GM19452 (cell line): ENCODE data around the gene SLC7A10.
"Not testable (repeated sequence)": the region's sequence is repeated elsewhere in the genome, so short reads cannot be mapped to it uniquely, and the experiment has no call there.

Experiments used
- ATAC-seq: cut with Tn5 transposase; IDR thresholded peaks from one replicate; pipeline ENCODE4 v1.9.1; 2021; ENCODE audit not compliant: unreplicated experiment

Gene SLC7A10

GRCh38 chr19:33187183-33187540 lies 38.5 kb downstream of the SLC7A10 start:
- ATAC-seq, result no peak

DNA sequence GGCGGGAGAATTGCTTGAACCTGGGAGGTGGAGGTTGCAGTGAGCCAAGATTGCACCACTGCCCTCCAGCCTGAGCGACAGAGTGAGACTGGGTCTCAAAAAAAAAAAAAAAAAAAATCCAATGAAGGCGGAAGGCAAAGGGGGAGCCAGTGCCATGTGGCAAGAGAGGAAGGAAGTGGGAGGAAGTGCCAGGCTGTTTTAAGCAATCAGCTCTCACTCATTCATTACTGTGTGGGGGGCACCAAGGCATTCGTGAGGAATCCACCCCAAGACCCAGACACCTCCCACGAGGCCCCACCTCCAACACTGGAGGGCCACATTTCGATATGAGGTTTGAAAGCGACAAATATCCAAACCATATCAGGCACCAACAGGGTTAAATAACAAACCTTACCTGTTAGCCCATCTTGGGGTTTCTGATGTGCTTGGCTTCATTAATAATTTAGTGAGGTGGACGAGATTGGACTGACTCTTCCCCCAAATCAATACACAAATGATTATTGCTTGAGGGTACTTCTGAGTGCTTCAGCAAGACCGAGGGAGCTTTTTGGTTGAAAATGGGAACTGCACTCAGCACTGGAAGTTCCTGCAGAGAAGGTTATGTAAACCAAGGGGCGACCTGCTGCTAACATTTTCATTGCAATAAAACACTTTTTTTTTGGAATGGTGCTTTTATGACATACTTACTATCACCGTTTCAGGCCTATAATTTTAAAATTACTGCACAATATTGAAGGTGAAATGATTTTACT lies 39.0 kb downstream of the SLC7A10 start:
- ATAC-seq, result no peak

DNA sequence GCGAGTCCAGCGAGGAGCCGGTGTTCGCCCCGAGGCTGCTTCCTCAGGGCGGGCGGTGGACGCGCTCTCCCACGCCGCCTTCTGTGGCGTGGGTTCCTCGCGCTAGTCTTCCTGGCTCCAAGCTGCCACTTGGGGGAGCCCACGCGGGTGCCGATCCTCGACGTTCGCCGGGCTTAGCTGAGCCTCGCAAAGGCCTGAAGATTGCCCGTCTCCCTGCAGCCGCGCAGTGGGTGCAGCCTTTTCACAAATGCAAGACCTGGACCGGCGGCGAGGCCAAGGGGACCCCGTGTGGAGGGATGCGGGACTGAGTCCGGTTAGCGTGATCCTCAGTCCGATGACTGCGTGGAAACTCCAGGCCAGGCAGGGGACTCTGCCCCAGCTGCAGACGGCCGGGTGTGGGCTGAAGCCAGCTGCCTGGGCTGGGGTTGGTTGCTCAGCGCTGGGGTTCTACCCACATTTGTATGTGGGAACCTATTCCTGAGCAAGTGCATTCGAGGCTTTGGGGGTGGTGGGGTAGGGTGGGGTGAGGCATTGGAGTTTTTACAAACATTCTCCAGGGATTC lies 48.2 kb downstream of the SLC7A10 start:
- ATAC-seq, result peak; percentile 21

GRCh38 chr19:33176670-33177416 lies 48.8 kb downstream of the SLC7A10 start:
- ATAC-seq, result peak; percentile 74

DNA sequence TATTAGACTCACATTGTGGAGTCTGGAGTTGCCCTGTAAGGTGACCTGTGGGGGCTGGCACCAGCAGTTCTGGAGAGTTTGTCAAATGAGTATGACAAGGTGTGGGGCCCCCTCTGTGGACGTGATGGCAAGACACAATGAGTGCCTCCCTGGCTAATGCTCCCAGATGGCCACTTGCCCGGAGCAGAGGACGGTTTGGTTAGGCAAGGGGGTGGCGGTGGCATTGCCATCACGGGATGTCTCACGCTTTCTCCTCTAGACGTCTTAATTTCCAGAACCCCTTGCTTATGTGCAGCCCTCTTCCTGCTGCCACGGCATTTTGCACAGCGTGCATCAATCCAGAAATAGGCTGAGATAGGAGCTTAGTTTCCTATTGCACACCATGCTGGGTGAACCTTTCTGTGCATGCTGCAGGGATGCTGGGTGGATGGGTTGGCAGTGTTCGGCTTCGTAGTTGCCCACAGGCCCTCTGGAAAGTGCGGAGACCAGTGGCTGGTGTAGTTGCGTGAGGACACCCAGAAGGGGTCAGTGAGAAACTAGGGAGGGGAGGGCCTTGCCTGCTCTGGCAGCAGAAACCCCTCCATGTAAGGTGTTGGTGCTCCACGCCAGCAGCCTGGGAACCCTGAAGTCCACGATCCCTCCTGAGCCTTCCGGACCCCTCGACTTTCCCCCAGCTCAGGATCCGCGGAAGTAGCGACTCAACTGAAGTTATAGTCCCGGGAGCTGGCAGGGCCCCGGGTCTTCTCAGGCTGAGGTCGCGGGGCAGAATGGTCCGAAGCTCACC lies 49.6 kb downstream of the SLC7A10 start:
- ATAC-seq, result no peak

DNA sequence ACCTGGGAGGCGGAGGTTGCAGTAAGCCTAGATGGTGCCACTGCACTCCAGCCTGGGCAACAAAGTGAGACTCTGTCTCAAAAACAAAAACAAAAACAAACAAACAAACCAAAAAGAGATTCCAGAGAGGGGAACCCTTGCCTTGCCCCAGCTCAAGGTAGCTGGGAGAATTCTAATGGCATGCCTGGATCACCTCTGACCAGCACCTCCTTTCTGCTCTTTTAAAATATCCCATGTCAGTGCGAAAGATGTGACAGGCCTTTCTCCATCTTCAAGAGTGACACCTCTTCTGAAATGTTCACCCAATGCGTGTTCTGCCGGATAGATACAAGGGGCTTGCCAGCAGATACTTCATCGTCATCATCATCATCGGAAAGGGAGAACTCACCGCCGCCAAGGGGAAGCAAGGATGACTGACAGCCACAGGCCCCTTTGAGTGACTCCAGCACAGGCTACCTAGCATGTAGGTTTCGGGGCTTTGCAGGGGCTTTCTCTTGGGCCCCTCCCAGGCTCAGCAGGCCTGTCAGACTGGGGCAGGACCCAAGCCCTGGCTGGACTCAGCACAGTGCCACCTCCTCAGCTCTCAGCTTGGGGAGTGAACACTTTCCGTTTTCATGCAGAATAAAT lies 50.4 kb downstream of the SLC7A10 start:
- ATAC-seq, result no peak

DNA sequence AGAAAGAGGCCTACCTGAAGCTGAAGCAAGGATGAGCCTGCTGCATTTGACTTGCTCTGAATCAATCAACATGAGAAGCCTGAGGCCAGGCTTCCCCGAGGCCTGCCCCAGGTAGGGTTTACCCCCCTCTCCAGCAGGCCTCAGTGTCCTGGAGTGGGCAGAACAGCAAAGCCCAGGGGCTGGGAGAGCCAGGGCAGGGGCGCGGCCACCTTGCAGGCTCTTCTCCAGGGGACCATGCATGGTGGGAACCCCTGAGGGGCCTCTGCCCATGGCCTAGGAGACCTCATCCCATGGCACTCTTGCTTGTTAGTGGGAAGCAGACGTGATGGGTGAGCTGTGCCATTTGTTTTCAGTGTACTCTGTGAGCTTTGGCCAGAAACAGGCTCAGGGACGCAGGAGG lies 51.5 kb downstream of the SLC7A10 start:
- ATAC-seq, result no peak

GRCh38 chr19:33171916-33172359 lies 53.7 kb downstream of the SLC7A10 start:
- no peak for ATAC-seq

DNA sequence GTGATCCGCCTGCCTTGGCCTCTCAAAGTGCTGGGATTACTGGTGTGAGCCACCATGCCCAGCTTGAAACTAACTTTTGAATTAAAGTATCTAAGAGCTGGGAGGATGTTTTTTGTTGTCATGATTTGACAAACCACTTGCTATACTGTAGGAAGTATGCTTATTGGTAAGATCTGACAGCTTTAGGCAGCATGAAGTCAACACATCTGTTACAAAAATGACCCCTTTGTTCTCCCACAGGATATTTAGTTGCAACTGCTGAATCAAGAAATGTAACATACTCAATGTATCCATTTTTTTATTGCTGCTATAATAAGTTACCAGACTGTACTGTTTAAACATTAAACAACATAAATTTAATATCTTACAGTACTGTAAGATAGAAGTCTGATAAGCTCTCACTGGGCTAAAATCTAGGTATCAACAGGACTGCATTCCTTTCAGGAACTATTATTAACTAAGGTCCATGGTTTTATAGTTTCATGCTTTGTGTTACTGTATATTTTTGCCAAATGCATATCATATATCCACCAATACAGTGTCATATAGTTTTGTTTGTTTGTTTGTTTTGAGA lies 54.3 kb downstream of the SLC7A10 start:
- no peak for ATAC-seq

DNA sequence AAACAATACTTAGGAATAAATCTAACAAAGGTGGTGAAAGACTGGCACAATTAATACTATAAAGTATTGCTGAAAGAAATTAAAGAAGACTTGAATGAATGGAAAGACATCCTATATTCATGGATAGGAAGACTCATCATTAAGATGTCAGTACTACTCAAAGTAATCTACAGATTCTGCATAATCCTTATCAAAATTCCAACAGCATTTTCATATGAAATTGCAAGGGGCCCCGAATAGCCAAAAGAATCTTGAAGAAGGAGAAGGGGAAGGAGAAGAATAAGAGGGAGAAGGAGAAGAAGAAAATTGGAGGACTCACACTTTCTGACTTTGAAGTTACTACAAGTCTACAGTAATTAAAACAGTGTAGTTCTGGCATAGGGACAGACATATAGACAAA lies 57.1 kb downstream of the SLC7A10 start:
- ATAC-seq, result no peak

DNA sequence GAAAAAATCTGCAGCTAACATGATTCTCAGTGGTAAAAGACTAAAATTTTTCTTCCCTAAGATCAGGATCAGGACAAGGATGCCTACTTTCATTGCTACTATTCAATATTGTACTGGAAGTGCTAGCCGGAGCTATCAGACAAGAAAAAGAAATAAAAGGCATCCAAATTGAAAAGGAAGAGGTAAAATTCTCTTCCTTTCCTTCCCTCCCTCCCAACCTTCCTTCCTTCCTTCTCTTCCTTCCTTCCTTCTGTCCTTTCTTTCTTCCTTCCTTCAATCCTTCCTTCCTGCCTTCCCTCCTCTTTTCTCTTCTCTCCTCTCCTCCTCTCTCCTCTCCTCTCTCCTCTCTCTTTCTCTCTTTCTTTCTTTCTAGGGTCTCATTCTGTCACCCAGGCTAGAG lies 58.2 kb downstream of the SLC7A10 start:
- no peak for ATAC-seq

DNA sequence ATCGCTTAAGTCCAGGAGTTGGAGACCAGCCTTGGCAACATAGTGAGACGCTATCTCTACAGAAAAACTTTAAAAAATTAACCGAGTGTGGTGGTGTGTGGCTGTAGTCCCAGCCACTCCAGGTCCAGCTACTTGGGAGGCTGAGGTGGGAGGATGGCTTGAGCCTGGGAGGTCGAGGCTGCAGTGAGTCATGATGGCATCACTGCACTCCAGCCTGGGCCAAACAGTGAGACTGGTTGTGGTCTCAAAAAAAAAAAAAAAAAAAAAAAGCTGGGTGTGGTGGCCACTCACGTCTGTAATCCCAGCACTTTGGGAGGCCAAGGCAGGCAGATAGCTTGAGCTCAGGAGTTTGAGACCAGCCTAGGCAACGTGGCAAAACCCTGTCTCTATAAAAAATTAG lies 59.6 kb downstream of the SLC7A10 start:
- ATAC-seq, result not testable (repeated sequence)

- ATAC-seq, result no peak
These were observed 62.2 kb downstream of the SLC7A10 start for GRCh38 chr19:33163481-33163880.

- ATAC-seq, result no peak
These were observed 64.4 kb downstream of the SLC7A10 start for GRCh38 chr19:33161201-33161600.

DNA sequence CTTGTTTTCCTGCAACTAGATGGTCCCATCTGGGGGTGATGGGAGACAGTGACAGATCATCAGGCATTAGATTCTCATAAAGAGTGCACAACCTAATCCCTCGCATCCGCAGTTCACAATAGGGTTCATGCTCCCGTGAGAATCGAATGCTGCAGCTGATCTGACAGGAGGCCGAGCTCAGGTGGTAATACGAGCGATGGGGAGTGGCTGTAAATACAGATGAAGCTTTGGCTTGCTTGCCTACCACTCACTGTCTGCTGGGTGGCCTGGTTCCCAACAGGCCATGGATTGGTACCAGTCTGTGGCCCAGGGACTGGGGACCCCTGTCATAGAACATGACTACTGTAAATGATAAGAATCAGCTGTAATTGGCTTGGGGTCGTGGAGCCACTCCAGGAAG lies 65.8 kb downstream of the SLC7A10 start:
- ATAC-seq, result no peak

DNA sequence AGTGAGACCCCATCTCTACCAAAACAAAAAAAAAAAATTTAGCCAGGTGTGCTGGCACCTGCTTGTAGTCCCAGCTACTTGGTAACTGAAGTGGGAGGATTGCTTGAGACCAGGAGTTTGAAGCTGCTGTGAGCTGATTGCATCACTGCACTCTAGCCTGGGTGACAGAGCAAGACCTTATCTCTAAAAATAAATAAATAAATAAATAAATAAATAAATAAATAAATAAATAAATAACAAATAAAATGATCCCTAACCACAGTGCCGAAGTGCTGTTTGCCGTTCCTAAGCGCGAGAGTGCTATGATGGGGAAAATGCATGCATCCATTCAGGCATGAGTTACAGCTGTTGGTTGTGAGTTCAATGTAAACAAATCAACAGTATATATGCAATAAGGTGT lies 66.5 kb downstream of the SLC7A10 start:
- no peak for ATAC-seq
